Colonic mucosa (tissue), 4 donors: Measurements from ENCODE around the gene ABLIM2. TPM values are rescaled to one million over a fixed set of nuclear protein-coding genes. Genes with fewer than 3 reads are reported as not detected.
A peak's percentile ranks its signal among the peaks of the same experiment; 100 is the strongest.

Source experiments
- DNase-seq: peaks from one replicate; pipeline ENCODE4 v3.0.0-alpha.2; 2020
- H3K27ac ChIP-seq: fragments of 200-600 bp; one replicate; pipeline ENCODE4 v1.8.0; 2021
- H3K27me3 ChIP-seq: fragments of 200-600 bp; one replicate; pipeline ENCODE4 v1.8.0; 2021
- H3K36me3 ChIP-seq: fragments of 200-600 bp; one replicate; pipeline ENCODE4 v1.8.0; 2021
- H3K4me1 ChIP-seq: fragments of 200-600 bp; one replicate; pipeline ENCODE4 v1.8.0; 2021; ENCODE audit warnings: mild to moderate bottlenecking
- H3K4me3 ChIP-seq: fragments of 200-600 bp; one replicate; pipeline ENCODE4 v1.8.0; 2021
- H3K9ac ChIP-seq, 2 donors: one replicate each; pipeline ENCODE4 v1.7.0; 2013; ENCODE audit warnings: control low read depth in 2 of 2, low read depth in 2 of 2, low read length in 2 of 2
- H3K9me3 ChIP-seq: fragments of 200-600 bp; one replicate; pipeline ENCODE4 v1.8.0; 2021
- CTCF ChIP-seq: fragments of 200-600 bp; IDR thresholded peaks from one replicate; pipeline ENCODE4 v1.8.0; 2022; ENCODE audit warnings: antibody characterized with exemption, mild to moderate bottlenecking
- intact Hi-C: fragments of 100-400 bp; cut with DNase I; formaldehyde crosslinking; loops from one replicate; pipeline ENCODE4 v1.14.1; 2022
- total RNA-seq, 2 donors: library from RNA; stranded (reverse); fragmentation: NEBNext Ultra II Directional in 1 of 2; extraction: Animal tissue kit (Norgen Biotek cat#: 25700) in 1 of 2; gene quantifications; one replicate each; pipeline ENCODE4 v1.2.1, GENCODE V29; 2021
- donor health status: healthy.
- donor health status: DM: no; HTN: no; CAD: no.
- donor health status: DM: no; HTN: no; CAD: no.

Gene ABLIM2
- total RNA-seq, 2 donors from 2014 or later: 11.1 to 11.5 TPM

DNA sequence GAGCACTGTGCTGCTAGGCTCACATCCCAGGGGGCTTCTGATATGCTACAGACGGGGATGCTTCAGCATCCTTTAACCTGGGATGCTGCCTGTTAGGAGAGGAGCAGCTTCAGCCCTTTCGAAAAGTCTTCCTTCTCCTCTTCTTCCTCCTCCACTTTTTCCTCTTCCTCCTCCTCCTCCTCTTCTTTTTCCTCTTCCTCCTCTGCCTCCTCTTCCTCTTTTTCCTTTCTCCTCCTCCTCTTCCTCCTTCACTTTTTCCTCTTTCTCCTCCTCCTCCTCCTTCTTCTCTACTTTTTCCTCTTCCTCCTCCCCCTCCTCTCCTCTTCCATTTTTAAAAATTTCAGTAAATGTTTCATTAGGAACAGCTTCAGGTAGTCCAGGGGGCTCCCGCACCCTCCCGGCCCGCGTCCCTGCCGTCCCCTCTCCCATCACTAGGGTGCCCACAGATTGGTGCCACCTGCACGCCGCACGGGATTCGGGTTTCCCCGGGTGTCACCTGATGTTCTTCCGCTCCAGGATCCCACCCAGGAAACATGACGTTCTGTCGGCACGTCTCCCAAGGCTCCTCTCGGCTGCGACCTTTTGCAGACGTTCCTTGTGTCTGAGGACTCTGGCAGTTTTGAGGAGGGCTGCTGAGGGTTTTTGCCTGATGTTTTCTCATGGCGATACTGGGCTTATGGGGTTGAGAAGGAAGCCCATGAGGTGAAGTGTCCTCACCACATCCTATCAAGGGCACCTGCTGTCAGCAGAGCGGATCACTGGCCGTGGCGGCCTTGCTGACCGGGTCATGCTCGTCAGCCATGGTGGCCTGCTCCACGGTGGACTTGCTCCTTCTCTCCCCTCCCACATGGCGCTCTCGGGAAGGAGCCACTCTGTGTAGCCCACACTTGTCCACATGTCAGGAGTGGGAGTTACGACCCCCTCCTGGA lies 135.6 kb downstream of the ABLIM2 start:
- no peak for DNase-seq
- Histone ChIP-seq H3K36me3 (no peaks in the 10 kb centered on the region), H3K9ac (no peak overlapping the region), H3K4me1 (no peaks in the 10 kb centered on the region), H3K27ac (no peak overlapping the region), H3K9me3 (no peaks in the 10 kb centered on the region), H3K4me3 (no peak overlapping the region), H3K27me3 (no peaks in the 10 kb centered on the region)
- intact Hi-C loops: no loop called here
- TF ChIP-seq CTCF: no peak

DNA sequence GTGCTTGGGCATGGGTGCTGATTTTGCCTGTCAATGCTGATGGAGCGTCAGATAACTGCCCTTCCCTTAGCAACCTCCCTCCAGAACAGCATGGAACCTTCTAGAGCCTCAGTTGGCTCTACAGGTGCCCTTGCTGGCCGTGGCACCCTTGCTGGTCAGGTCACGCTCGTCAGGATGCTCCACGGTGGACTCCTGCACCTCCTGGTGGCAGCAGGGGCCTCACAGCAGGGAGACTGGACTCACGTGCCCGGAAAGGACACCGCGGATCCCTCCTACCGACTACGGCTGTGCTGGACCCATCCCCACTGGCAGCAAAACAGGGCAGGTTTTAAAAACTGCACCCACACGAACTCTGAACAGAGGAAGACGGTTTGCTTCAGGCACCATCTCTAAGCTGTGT lies 136.8 kb downstream of the ABLIM2 start:
- H3K9ac ChIP-seq: no peak overlapping the region
- TF ChIP-seq CTCF: no peak
- DNase-seq: no peak
- H3K36me3 ChIP-seq: no peaks in the 10 kb centered on the region
- no peak overlapping the region for H3K27ac ChIP-seq
- no peaks in the 10 kb centered on the region for H3K27me3 ChIP-seq
- no peak overlapping the region for H3K4me3 ChIP-seq
- H3K9me3 ChIP-seq: no peaks in the 10 kb centered on the region
- intact Hi-C loops: no loop called here
- H3K4me1 ChIP-seq: no peaks in the 10 kb centered on the region

DNA sequence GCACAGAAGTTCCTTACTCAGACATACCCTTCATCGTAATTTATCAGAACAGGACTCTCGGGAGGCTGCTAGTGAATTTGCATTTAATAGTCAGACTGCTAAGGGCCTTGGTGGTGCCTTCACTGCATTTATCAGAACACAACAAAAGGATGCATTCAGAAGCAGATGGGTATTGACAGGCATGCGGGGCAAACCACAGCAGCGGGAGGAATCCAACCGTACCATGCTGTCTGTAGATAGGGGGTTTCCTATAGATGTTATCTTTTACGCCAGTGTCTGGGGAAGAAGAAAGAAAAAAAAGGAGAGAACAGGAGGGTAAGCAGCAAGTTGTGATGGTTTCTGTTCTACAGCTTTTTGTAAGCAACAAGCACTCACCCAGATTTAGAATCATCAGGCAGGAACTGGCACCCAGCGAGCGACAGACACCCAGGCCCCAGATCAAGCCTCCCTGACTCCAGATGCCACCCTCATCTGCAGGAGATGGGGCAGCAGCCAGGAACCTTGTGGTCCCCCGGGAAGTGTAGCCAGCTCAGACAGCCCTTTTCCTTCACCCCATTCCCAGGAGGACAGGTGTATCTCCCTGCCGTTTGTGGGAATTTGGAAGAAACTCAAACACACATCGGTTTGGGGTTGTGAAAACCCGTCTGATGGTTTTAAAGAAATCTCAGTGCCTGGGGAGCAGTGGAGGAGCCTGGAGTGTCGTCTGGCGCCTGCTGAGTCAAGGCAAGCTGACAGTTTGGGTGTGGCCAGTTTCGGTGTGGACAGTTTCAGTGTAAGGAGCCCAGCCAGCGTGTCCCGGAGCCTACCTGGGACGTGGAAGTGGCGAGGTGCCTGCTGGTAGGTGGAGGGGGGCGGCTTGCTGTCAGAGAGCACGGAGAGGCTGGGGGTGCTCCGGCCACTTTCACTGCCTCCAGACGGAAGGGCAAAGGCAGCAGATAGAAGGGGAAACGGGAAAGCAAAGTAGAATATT lies 138.9 kb downstream of the ABLIM2 start:
- H3K4me3 ChIP-seq: no peak overlapping the region
- no peaks in the 10 kb centered on the region for H3K27me3 ChIP-seq
- H3K4me1 ChIP-seq: no peaks in the 10 kb centered on the region
- no peaks in the 10 kb centered on the region for H3K9me3 ChIP-seq
- TF ChIP-seq CTCF: no peak
- peak; percentile 74 for DNase-seq
- H3K36me3 ChIP-seq: no peaks in the 10 kb centered on the region
- intact Hi-C loops: no loop called here
- H3K9ac ChIP-seq: peak overlapping the region in 1 of 2 donors; percentile 32
- no peak overlapping the region for H3K27ac ChIP-seq

- H3K27ac ChIP-seq: no peak overlapping the region
- TF ChIP-seq CTCF: no peak
- no peak overlapping the region for H3K4me3 ChIP-seq
- H3K36me3 ChIP-seq: no peaks in the 10 kb centered on the region
- H3K9me3 ChIP-seq: no peaks in the 10 kb centered on the region
- no peak for DNase-seq
- intact Hi-C loops: no loop called here
- no peaks in the 10 kb centered on the region for H3K27me3 ChIP-seq
- no peaks in the 10 kb centered on the region for H3K4me1 ChIP-seq
- no peak overlapping the region for H3K9ac ChIP-seq
Observed at GRCh38 chr4:8016527-8016926, 142.1 kb downstream of the ABLIM2 start.

- no peak for TF ChIP-seq CTCF
- Histone ChIP-seq H3K9me3 (no peaks in the 10 kb centered on the region), H3K9ac (no peak overlapping the region), H3K27me3 (no peaks in the 10 kb centered on the region), H3K4me3 (no peak overlapping the region), H3K4me1 (no peaks in the 10 kb centered on the region), H3K27ac (no peak overlapping the region), H3K36me3 (no peaks in the 10 kb centered on the region)
- intact Hi-C loops: no loop called here
- DNase-seq: no peak
Observed at GRCh38 chr4:8015512-8015911, 143.1 kb downstream of the ABLIM2 start.
